CD8-positive, alpha-beta memory T cell (primary cell): ENCODE measurements around the gene CABCOCO1. TPM values are rescaled to one million over a fixed set of nuclear protein-coding genes. Genes with fewer than 3 reads are reported as not detected.

Experiments used
- CTCF ChIA-PET: fragments of 350-600 bp; sonication (Branson Sonifier 250); formaldehyde crosslinking; loops from one replicate; lab custom pipeline; 2021; ENCODE audit warnings: antibody characterized with exemption; lab: Charles Lee
- POLR2A ChIA-PET: fragments of 350-600 bp; sonication (Branson Sonifier 250); formaldehyde crosslinking; loops from one replicate; lab custom pipeline; 2021; ENCODE audit warnings: antibody characterized with exemption; lab: Charles Lee
- DNase-seq, 5 donors: peaks; one replicate each; pipeline versions ENCODE4 v3.0.0 to v3.0.0-alpha.2; 2020 to 2022; ENCODE audit warnings: mixed read lengths in 1 of 5
- H3K27ac ChIP-seq: one replicate; pipeline ENCODE4 v1.7.0; 2013; ENCODE audit warnings: low read depth, mild to moderate bottlenecking, low read length, moderate library complexity
- H3K27me3 ChIP-seq: 2 replicates; pipeline ENCODE4 v1.7.0; 2013; ENCODE audit warnings: low read length, mild to moderate bottlenecking; ENCODE audit not compliant: insufficient read depth, poor library complexity, severe bottlenecking
- H3K36me3 ChIP-seq: 2 replicates; pipeline ENCODE4 v1.7.0; 2013; ENCODE audit warnings: mild to moderate bottlenecking, low read length, moderate library complexity; ENCODE audit not compliant: insufficient read depth
- H3K4me1 ChIP-seq: 2 replicates; pipeline ENCODE4 v1.7.0; 2013; ENCODE audit warnings: mild to moderate bottlenecking, low read length, moderate library complexity; ENCODE audit not compliant: insufficient read depth
- H3K4me3 ChIP-seq: 2 replicates; pipeline ENCODE4 v1.7.0; 2013; ENCODE audit warnings: mild to moderate bottlenecking, low read length
- H3K9me3 ChIP-seq: 2 replicates; pipeline ENCODE4 v1.7.0; 2013; ENCODE audit warnings: mild to moderate bottlenecking, low read length
- H3K27ac Mint-ChIP-seq, 8 donors: one replicate each; pipeline ENCODE4 v1.8.0; 2020 to 2021; ENCODE audit warnings: mixed read lengths in 8 of 8, mild to moderate bottlenecking in 6 of 8, inconsistent platforms in 3 of 8, moderate library complexity in 3 of 8
- H3K27me3 Mint-ChIP-seq, 2 donors: one replicate each; pipeline ENCODE4 v1.8.0; 2020 to 2021; ENCODE audit warnings: mixed read lengths in 2 of 2, mild to moderate bottlenecking in 1 of 2, moderate library complexity in 1 of 2
- H3K36me3 Mint-ChIP-seq, 3 donors: one replicate each; pipeline ENCODE4 v1.8.0; 2020 to 2021; ENCODE audit warnings: mixed read lengths in 3 of 3, inconsistent platforms in 1 of 3, mild to moderate bottlenecking in 1 of 3
- H3K4me1 Mint-ChIP-seq, 3 donors: one replicate each; pipeline ENCODE4 v1.8.0; 2020 to 2021; ENCODE audit warnings: mixed read lengths in 3 of 3, inconsistent platforms in 1 of 3, mild to moderate bottlenecking in 1 of 3
- H3K4me3 Mint-ChIP-seq, 7 donors: one replicate each; pipeline ENCODE4 v1.8.0; 2020 to 2021; ENCODE audit warnings: mixed read lengths in 7 of 7, mild to moderate bottlenecking in 6 of 7, moderate library complexity in 4 of 7, inconsistent platforms in 2 of 7
- H3K9me3 Mint-ChIP-seq, 5 donors: one replicate each; pipeline ENCODE4 v1.8.0; 2020 to 2022; ENCODE audit warnings: mixed read lengths in 5 of 5, mild to moderate bottlenecking in 3 of 5, moderate library complexity in 2 of 5, inconsistent platforms in 1 of 5
- polyA plus RNA-seq: library from polyadenylated mRNA; unstranded; fragments of 300-500 nt; fragmentation: Illumina TruSeq; gene quantifications from one replicate; pipeline ENCODE4 v1.2.3, GENCODE V29; 2021
- total RNA-seq, 2 experiments: library from RNA; stranded (reverse); gene quantifications; one replicate each; pipeline ENCODE4 v1.2.3, GENCODE V29; 2021

CABCOCO1 gene
- total and polyA plus RNA-seq, 3 experiments from 2014 or later, result not detected

DNA sequence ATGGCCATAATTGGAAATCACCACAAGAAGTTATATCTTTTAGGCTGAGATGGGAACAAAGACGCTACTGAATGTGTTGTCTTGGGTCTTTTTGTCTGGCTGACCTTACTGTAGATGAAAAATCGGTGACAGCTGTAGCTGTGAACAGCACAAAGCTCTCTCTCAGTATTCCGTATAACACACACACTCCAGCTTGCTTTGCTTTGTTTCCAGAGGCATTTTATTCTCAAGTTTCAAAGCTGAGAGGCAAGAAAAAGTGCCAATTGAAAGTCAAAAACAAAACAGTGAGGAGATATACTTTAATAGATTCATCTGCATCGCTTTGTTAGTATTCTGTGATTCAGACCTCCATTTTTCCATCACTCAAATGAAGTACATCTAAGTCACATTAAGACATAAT lies 39.6 kb upstream of the CABCOCO1 start:
- no peak for DNase-seq
- peaks cover 7 to 29% of the 10 kb centered on the region in 2 donors for H3K27me3 Mint-ChIP-seq
- POLR2A ChIA-PET, result no interaction called here

DNA sequence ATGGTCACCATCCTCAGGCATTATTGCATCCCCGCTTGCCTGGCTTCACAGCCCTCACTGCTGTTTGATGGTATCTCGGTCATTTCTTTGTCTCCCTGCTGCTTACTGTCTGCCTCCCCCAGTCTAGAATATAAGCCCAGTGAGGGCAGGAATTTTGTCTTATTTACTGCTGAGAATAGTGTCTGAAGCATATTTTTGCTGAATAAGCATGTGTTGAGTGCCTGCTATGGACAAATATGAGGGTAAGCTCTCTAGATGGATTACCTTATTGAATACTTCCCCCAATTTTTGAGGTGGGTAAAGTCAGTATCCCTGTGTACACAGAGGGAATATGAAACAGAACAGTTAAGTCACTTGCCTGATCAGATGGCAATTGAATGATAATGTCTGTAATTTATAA lies 36.5 kb upstream of the CABCOCO1 start:
- H3K4me1 ChIP-seq, result no peaks in the 10 kb centered on the region
- no peaks in the 10 kb centered on the region for H3K36me3 ChIP-seq
- no peaks in the 10 kb centered on the region for H3K9me3 ChIP-seq
- no peak overlapping the region for H3K27ac ChIP-seq
- no peak overlapping the region for H3K4me3 ChIP-seq
- ChIA-PET POLR2A (no interaction called here), CTCF (no interaction called here)
- Mint-ChIP-seq H3K4me3 (no peak overlapping the region), H3K36me3 (no peaks in the 10 kb centered on the region), H3K27me3 (peaks cover 8 to 26% of the 10 kb centered on the region in 2 donors), H3K27ac (no peak overlapping the region), H3K9me3 (no peaks in the 10 kb centered on the region), H3K4me1 (peaks cover 0 to 2% (median 0%) of the 10 kb centered on the region in 3 donors)
- H3K27me3 ChIP-seq, result no peaks in the 10 kb centered on the region
- DNase-seq, result no peak

More for the DNA sequence above, 39.6 kb upstream of the CABCOCO1 start:
- Mint-ChIP-seq H3K27ac (no peak overlapping the region), H3K36me3 (no peaks in the 10 kb centered on the region), H3K4me3 (no peak overlapping the region), H3K4me1 (peaks cover 0 to 2% (median 0%) of the 10 kb centered on the region in 3 donors), H3K9me3 (no peaks in the 10 kb centered on the region)
- no peaks in the 10 kb centered on the region for H3K36me3 ChIP-seq
- CTCF ChIA-PET, result no interaction called here
- no peak overlapping the region for H3K4me3 ChIP-seq
- no peaks in the 10 kb centered on the region for H3K27me3 ChIP-seq
- H3K27ac ChIP-seq, result no peak overlapping the region
- no peaks in the 10 kb centered on the region for H3K9me3 ChIP-seq
- H3K4me1 ChIP-seq, result no peaks in the 10 kb centered on the region

DNA sequence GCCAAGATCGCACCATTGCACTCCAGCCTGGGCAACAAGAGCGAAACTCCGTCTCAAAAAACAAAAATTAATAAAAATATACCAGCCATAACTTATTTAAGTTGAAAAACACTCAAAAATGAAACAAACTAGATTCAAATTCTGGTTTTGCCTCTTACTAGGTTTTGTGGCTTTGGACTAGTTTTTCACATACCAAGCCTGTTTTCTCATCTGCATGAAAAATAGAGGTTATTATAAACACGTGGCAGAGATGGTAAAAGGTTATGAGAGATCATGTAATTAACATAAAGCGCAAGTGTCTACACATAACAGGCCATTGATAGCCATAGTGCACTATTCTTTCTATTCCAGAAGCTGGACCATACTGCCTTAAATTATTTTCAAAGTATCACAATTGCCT lies 35.5 kb upstream of the CABCOCO1 start:
- Histone ChIP-seq H3K36me3 (no peaks in the 10 kb centered on the region), H3K9me3 (no peaks in the 10 kb centered on the region), H3K27ac (no peak overlapping the region), H3K4me3 (no peak overlapping the region), H3K27me3 (no peaks in the 10 kb centered on the region), H3K4me1 (no peaks in the 10 kb centered on the region)
- no peak overlapping the region for H3K4me3 Mint-ChIP-seq
- ChIA-PET POLR2A (no interaction called here), CTCF (no interaction called here)
- H3K36me3 Mint-ChIP-seq, result no peaks in the 10 kb centered on the region
- no peak for DNase-seq
- no peaks in the 10 kb centered on the region for H3K9me3 Mint-ChIP-seq
- no peak overlapping the region for H3K27ac Mint-ChIP-seq
- peaks cover 0 to 2% (median 0%) of the 10 kb centered on the region in 3 donors for H3K4me1 Mint-ChIP-seq
- peaks cover 7 to 21% of the 10 kb centered on the region in 2 donors for H3K27me3 Mint-ChIP-seq

DNA sequence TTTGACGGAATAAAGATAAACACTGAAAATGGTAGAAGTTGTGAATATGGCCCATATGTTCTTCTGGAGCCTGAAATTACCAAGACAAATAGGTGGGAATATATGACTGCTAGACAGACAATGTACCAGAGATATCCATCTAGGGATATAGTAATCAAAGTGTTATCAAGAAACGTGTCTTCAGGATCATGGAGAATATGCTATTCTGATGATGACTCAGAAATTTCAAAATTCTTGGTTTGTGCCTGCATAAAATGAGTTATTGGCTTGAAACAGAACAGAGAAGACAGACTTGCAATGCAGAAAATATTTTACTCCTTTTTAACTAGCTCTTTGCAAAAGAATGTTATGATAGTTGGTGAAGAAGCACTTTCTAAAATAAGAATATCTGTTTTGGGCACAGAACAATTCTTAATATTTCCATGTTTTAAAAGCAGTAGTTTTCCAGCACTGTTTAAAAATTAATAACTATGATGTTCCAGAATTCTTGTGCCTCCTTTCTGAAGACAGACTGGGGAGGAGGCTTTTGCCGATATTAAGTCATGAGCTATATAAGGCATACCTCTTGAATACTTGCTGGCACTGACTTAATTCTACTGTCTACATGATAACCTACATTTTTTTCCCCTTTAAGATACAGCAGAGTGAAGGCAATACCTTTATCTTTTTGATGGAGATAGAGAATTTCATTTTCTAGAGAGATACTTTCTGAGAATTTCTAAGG lies 34.4 kb upstream of the CABCOCO1 start:
- no peak for DNase-seq
- Histone ChIP-seq H3K27me3 (no peaks in the 10 kb centered on the region), H3K4me1 (no peaks in the 10 kb centered on the region), H3K9me3 (no peaks in the 10 kb centered on the region), H3K4me3 (no peak overlapping the region), H3K27ac (no peak overlapping the region), H3K36me3 (no peaks in the 10 kb centered on the region)
- CTCF ChIA-PET, result no interaction called here
- Mint-ChIP-seq H3K4me1 (peaks cover 0 to 2% (median 0%) of the 10 kb centered on the region in 3 donors), H3K9me3 (no peaks in the 10 kb centered on the region), H3K4me3 (no peak overlapping the region), H3K36me3 (no peaks in the 10 kb centered on the region), H3K27ac (no peak overlapping the region), H3K27me3 (peaks cover 7 to 17% of the 10 kb centered on the region in 2 donors)
- POLR2A ChIA-PET, result no interaction called here

DNA sequence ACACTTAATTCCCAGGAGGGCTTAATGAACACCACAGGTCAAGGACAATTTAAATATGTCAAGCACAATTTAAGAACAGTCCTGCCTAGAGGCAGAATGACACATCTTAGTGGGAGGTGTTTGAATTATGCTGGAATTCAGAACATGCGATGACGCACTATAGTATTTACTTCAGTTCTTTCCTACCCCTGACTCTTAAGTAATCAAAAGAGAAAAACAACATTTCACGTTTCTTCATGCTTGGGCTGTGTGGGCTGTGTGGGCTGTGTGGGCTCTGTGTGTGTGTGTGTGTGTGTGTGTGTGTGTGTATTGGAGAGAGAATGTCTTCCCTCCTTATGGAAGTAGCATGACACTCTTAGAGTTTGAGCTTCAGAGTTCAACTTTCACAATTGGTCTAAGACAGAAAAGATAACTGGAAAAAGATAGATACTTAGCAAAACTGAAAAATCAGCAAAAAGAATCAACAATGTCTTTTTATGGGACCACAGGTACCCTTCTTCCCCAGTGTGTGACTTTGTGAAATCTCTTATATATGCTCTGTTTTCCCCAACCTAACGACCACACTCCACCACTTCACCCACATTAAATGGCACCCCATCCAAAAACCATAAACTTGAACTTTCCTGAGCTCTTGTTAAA lies 33.7 kb upstream of the CABCOCO1 start:
- Histone ChIP-seq H3K27ac (no peak overlapping the region), H3K36me3 (no peaks in the 10 kb centered on the region), H3K4me1 (no peaks in the 10 kb centered on the region), H3K27me3 (no peaks in the 10 kb centered on the region), H3K4me3 (no peak overlapping the region), H3K9me3 (no peaks in the 10 kb centered on the region)
- no peak overlapping the region for H3K27ac Mint-ChIP-seq
- DNase-seq, result no peak
- H3K4me1 Mint-ChIP-seq, result no peaks in the 10 kb centered on the region
- CTCF ChIA-PET, result no interaction called here
- no peaks in the 10 kb centered on the region for H3K9me3 Mint-ChIP-seq
- H3K36me3 Mint-ChIP-seq, result no peaks in the 10 kb centered on the region
- H3K27me3 Mint-ChIP-seq, result peaks cover 7 to 17% of the 10 kb centered on the region in 2 donors
- POLR2A ChIA-PET, result no interaction called here
- no peak overlapping the region for H3K4me3 Mint-ChIP-seq

DNA sequence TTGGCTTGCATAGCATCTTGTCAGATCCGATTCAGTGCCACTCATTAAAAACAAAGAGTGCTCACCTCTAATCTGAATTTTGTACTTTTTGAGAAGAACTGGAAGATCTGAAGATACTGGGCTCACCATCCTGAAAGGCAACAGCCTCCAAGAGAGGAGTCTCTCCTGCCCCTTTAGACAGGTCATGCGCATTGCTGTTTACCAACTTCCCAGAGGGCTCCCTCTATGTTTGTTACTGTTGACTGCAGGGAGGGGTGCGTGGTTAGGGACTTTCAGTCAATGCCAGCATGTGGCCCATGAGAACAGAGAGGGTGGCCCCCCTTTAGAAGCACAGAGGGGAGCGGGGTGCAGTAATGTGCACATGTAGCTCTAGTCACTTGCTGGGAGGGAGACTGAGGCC lies 33.2 kb upstream of the CABCOCO1 start:
- Mint-ChIP-seq H3K36me3 (no peaks in the 10 kb centered on the region), H3K27me3 (peaks cover 7 to 17% of the 10 kb centered on the region in 2 donors), H3K4me1 (no peaks in the 10 kb centered on the region), H3K4me3 (no peak overlapping the region), H3K9me3 (no peaks in the 10 kb centered on the region), H3K27ac (no peak overlapping the region)
- no peaks in the 10 kb centered on the region for H3K27me3 ChIP-seq
- H3K4me3 ChIP-seq, result no peak overlapping the region
- no peaks in the 10 kb centered on the region for H3K36me3 ChIP-seq
- no peaks in the 10 kb centered on the region for H3K4me1 ChIP-seq
- H3K9me3 ChIP-seq, result no peaks in the 10 kb centered on the region
- POLR2A ChIA-PET, result no interaction called here
- no peak for DNase-seq
- CTCF ChIA-PET, result no interaction called here
- H3K27ac ChIP-seq, result no peak overlapping the region

DNA sequence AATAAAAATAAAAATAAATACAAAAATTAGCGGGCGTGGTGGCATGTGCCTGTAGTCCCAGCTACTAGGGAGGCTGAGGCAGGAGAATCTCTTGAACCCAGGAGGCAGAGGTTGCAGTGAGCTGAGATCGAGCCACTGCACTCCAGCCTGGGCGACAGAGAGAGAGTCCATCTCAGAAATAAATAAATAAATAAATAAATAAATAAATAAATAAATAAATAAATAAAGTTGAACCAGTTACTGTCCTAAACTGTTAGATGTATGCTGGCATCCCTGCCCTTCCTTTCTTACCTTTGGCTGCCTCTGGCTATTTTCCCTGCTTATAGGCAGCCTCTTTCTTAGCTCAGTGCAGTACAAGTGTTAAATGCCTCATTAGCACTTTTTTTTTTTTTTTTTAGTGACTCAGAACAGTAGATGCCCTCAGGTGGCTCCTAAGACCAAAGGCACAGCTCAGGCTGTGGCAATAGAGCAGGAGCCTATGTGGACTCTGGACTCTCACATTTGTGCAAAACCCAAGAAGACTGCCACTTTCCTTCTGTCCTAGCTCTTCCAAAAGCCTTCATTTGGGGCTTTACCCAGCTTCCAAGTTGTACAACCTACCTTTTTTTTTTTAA lies 30.6 kb upstream of the CABCOCO1 start:
- Histone ChIP-seq H3K27ac (no peak overlapping the region), H3K36me3 (no peaks in the 10 kb centered on the region), H3K27me3 (no peaks in the 10 kb centered on the region), H3K4me1 (no peaks in the 10 kb centered on the region), H3K4me3 (no peak overlapping the region), H3K9me3 (no peaks in the 10 kb centered on the region)
- Mint-ChIP-seq H3K36me3 (no peaks in the 10 kb centered on the region), H3K4me1 (no peaks in the 10 kb centered on the region), H3K27me3 (peaks cover 6 to 8% of the 10 kb centered on the region in 2 donors), H3K4me3 (no peak overlapping the region), H3K27ac (no peak overlapping the region), H3K9me3 (no peaks in the 10 kb centered on the region)
- ChIA-PET CTCF (no interaction called here), POLR2A (interaction anchor here (0.6 kb wide), 1 partner anchor 1326 kb away, joined by 3 read pairs; no protein-coding TSS in a partner anchor)
- no peak for DNase-seq

DNA sequence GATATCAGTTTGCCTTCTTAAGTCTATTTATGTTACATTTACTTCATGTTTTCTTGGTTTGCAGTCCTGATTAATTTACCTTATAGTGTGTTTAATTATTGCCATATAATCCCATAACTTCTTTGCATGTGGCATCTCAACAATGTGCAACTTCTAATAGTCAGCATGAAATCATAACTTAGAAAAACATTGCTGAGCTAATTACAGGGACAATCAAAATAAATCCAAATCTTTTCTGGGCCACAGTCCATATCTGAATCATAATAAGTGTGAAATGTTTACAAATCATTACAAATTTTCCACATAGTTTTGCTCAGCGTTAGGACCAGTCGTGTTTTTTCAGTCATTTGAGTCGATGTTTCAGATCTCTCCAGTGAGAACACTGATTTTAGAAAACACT lies 29.1 kb upstream of the CABCOCO1 start:
- Histone ChIP-seq H3K4me3 (no peak overlapping the region), H3K27ac (no peak overlapping the region), H3K27me3 (no peaks in the 10 kb centered on the region), H3K4me1 (no peaks in the 10 kb centered on the region), H3K36me3 (no peaks in the 10 kb centered on the region), H3K9me3 (no peaks in the 10 kb centered on the region)
- no peak for DNase-seq
- no peaks in the 10 kb centered on the region for H3K9me3 Mint-ChIP-seq
- H3K4me1 Mint-ChIP-seq, result no peaks in the 10 kb centered on the region
- H3K36me3 Mint-ChIP-seq, result no peaks in the 10 kb centered on the region
- POLR2A ChIA-PET, result no interaction called here
- no peak overlapping the region for H3K4me3 Mint-ChIP-seq
- peaks cover 2 to 5% of the 10 kb centered on the region in 2 donors for H3K27me3 Mint-ChIP-seq
- H3K27ac Mint-ChIP-seq, result no peak overlapping the region
- CTCF ChIA-PET, result no interaction called here
